Endothelial cell (in vitro differentiated cells): ENCODE results near the gene APOH. TPM values are rescaled to one million over a fixed set of nuclear protein-coding genes. Genes with fewer than 3 reads are reported as not detected.

Experiments
- DNase-seq: peaks from one replicate; pipeline ENCODE4 v3.0.0; 2021; ENCODE audit warnings: low spot score
- H3K27ac Mint-ChIP-seq: one replicate; pipeline ENCODE4 v1.8.0; 2021; ENCODE audit warnings: mixed read lengths, inconsistent platforms; ENCODE audit not compliant: unreplicated experiment
- H3K27me3 Mint-ChIP-seq: one replicate; pipeline ENCODE4 v1.8.0; 2021; ENCODE audit warnings: mild to moderate bottlenecking, moderate library complexity, mixed read lengths, inconsistent platforms; ENCODE audit not compliant: unreplicated experiment
- H3K36me3 Mint-ChIP-seq: one replicate; pipeline ENCODE4 v1.8.0; 2021; ENCODE audit warnings: mild to moderate bottlenecking, low read depth, mixed read lengths, inconsistent platforms; ENCODE audit not compliant: unreplicated experiment
- H3K4me1 Mint-ChIP-seq: one replicate; pipeline ENCODE4 v1.8.0; 2021; ENCODE audit warnings: mild to moderate bottlenecking, mixed read lengths, inconsistent platforms; ENCODE audit not compliant: unreplicated experiment
- H3K4me3 Mint-ChIP-seq: one replicate; pipeline ENCODE4 v1.8.0; 2021; ENCODE audit warnings: mild to moderate bottlenecking, mixed read lengths, inconsistent platforms; ENCODE audit not compliant: unreplicated experiment
- H3K9me3 Mint-ChIP-seq: one replicate; pipeline ENCODE4 v1.8.0; 2021; ENCODE audit warnings: mixed read lengths, inconsistent platforms; ENCODE audit not compliant: unreplicated experiment
- CTCF ChIP-seq: fragments of 200-600 bp; sonication (generic); IDR thresholded peaks from one replicate; pipeline ENCODE4 v1.5.0; 2021; ENCODE audit warnings: antibody characterized with exemption; ENCODE audit not compliant: unreplicated experiment
- total RNA-seq: library from RNA; stranded (reverse); fragmentation: NEBNext Ultra II Directional; extraction: Animal tissue kit (Norgen Biotek cat#: 25700); gene quantifications from one replicate; pipeline ENCODE4 v1.2.1, GENCODE V29; 2021; ENCODE audit not compliant: unreplicated experiment

Gene APOH
- total RNA-seq, 1 donor from 2014 or later, result not detected

DNA sequence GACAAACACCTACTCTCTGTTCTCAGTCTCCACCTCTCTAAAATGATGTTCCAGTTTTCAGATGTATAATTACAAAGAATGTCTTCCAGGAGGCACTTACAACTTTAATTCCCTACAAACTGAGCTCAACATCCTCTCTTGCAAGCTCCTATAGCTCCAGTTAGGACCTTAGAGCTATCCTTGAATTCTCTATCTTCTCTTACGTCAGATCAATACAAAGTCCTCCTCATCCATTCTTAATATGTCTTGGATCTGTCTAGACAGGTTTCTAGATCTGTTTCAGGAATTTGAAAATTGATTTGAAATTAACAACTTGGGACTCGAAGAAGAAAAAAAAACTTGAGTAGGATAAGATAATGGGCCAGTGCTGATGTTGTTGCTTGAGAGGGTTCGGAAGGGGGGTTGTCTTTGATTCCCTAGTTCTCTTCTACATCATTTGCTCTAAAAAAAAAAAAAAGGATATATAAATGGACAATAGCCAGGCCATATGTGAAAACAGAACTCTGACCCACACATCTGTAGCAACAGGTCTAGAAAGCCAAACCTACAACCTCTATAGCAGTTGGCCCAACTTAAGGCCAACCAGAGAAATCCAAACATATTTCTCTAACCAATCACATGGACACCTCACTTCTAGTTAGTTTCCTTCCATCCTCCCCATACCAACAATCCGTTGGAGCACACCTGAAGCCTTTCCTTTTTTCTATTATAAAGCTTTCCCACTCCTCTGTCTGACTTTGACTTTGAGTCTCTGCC is 746 bp upstream of the APOH start:
- no peaks in the 10 kb centered on the region for H3K27me3 Mint-ChIP-seq
- H3K36me3 Mint-ChIP-seq, result no peaks in the 10 kb centered on the region
- H3K9me3 Mint-ChIP-seq, result no peaks in the 10 kb centered on the region
- no peak overlapping the region for H3K4me3 Mint-ChIP-seq
- no peak for TF ChIP-seq CTCF
- no peak overlapping the region for H3K27ac Mint-ChIP-seq
- no peaks in the 10 kb centered on the region for H3K4me1 Mint-ChIP-seq
- no peak for DNase-seq

- no peak for DNase-seq
- no peak for TF ChIP-seq CTCF
- H3K36me3 Mint-ChIP-seq, result no peaks in the 10 kb centered on the region
- H3K4me3 Mint-ChIP-seq, result no peak overlapping the region
- H3K9me3 Mint-ChIP-seq, result no peaks in the 10 kb centered on the region
- H3K4me1 Mint-ChIP-seq, result no peaks in the 10 kb centered on the region
- no peaks in the 10 kb centered on the region for H3K27me3 Mint-ChIP-seq
- no peak overlapping the region for H3K27ac Mint-ChIP-seq
Measured at GRCh38 chr17:66227212-66228045, 1.8 kb downstream of the APOH start.

- no peak for DNase-seq
- Mint-ChIP-seq H3K27me3 (no peaks in the 10 kb centered on the region), H3K27ac (no peak overlapping the region), H3K36me3 (no peaks in the 10 kb centered on the region), H3K4me3 (no peak overlapping the region), H3K9me3 (no peaks in the 10 kb centered on the region), H3K4me1 (no peaks in the 10 kb centered on the region)
- TF ChIP-seq CTCF, result no peak
Measured at GRCh38 chr17:66222798-66223350, 6.3 kb downstream of the APOH start.

GRCh38 chr17:66221755-66222530 is 7.3 kb downstream of the APOH start:
- no peak for TF ChIP-seq CTCF
- no peak overlapping the region for H3K4me3 Mint-ChIP-seq
- no peaks in the 10 kb centered on the region for H3K4me1 Mint-ChIP-seq
- H3K27me3 Mint-ChIP-seq, result no peaks in the 10 kb centered on the region
- H3K36me3 Mint-ChIP-seq, result no peaks in the 10 kb centered on the region
- H3K27ac Mint-ChIP-seq, result no peak overlapping the region
- DNase-seq, result no peak
- H3K9me3 Mint-ChIP-seq, result no peaks in the 10 kb centered on the region
